ENCODE results near the gene MAGI3. TPM values are rescaled to one million over a fixed set of nuclear protein-coding genes. Genes with fewer than 3 reads are reported as not detected.
A peak's percentile ranks its signal among the peaks of the same experiment; 100 is the strongest.

Gene MAGI3
- total RNA-seq, 4 donors from 2014 or later, result 94.3 to 180 (median 134) TPM

DNA sequence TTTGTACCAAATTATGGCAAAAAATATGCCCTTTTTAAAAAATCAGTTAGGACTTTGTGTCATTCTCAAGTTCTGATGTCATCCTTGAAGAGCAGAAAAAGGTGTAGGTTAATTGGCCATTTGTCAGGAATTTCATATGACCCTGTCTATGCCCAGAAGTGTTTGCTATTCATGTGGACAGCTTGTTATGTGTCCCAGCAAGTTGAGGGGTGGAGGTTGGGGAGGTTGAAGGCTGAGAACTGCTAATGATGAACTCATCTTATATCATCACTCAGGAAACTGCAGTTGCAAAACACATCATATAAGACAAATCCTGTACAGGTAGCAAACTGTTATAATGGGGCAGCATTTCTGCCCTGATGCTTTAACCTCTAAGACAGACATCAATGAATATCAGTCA lies 262.5 kb downstream of the MAGI3 start:
- in situ Hi-C loops (cut with MboI; ENCODE audit: low pct_ligation_motif_present in 1 of 4, low pct_unique_long_range_greater_than_20kb in 1 of 4, low sequenced_read_pairs in 3 of 4), result no loop called here
- H3K36me3 ChIP-seq, result peaks cover 0 to 19% (median 0%) of the 10 kb centered on the region in 4 donors

DNA sequence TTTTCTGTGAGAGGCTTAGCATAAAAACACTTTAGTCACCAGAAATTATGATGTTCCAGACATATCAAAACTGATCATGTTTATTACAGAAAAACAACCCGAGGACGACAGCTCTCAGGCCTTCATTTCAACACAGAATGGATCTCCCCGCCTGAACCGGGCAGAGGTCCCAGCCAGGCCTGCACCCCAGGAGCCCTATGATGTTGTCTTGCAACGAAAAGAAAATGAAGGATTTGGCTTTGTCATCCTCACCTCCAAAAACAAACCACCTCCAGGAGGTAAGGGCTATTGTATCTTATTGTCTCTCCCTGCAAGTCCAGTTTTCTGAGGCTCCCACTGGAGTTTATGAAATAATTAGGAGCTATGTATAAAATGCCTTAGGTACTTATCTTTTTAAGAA lies 263.4 kb downstream of the MAGI3 start:
- intact Hi-C loops (cut with DNase I; ENCODE audit: low total_unique reads) (no loop called here), in situ Hi-C loops (cut with MboI; ENCODE audit: low pct_ligation_motif_present in 1 of 4, low pct_unique_long_range_greater_than_20kb in 1 of 4, low sequenced_read_pairs in 3 of 4) (no loop called here)
- H3K4me3 ChIP-seq, result no peak overlapping the region
- no peak overlapping the region for H3K27ac ChIP-seq
- H3K27me3 ChIP-seq, result no peaks in the 10 kb centered on the region
- no peak for TF ChIP-seq POLR2AphosphoS5 (IDR thresholded peaks at IDR 0.05)
- TF ChIP-seq, protein P1, sequence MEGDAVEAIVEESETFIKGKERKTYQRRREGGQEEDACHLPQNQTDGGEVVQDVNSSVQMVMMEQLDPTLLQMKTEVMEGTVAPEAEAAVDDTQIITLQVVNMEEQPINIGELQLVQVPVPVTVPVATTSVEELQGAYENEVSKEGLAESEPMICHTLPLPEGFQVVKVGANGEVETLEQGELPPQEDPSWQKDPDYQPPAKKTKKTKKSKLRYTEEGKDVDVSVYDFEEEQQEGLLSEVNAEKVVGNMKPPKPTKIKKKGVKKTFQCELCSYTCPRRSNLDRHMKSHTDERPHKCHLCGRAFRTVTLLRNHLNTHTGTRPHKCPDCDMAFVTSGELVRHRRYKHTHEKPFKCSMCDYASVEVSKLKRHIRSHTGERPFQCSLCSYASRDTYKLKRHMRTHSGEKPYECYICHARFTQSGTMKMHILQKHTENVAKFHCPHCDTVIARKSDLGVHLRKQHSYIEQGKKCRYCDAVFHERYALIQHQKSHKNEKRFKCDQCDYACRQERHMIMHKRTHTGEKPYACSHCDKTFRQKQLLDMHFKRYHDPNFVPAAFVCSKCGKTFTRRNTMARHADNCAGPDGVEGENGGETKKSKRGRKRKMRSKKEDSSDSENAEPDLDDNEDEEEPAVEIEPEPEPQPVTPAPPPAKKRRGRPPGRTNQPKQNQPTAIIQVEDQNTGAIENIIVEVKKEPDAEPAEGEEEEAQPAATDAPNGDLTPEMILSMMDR (IDR thresholded peaks at IDR 0.05), result no peak
- no peak for TF ChIP-seq EP300 (IDR thresholded peaks at IDR 0.05; ENCODE audit: low read depth)
- no peak for TF ChIP-seq POLR2A (IDR thresholded peaks at IDR 0.05)
- 90% methylated on average over 5 of the region's 5 CpGs; no CpG with 5 or more reads in 1 of the 2 donors for WGBS, 2 donors (ENCODE audit: low coverage in 1 of 2)
- H3K4me1 ChIP-seq, result peaks cover 0 to 6% (median 0%) of the 10 kb centered on the region in 4 donors
- H3K36me3 ChIP-seq, result peaks cover 0 to 9% (median 0%) of the 10 kb centered on the region in 4 donors
- H3K9me3 ChIP-seq, result no peaks in the 10 kb centered on the region
- DNase-seq, result no peak

More for the DNA sequence above, 262.5 kb downstream of the MAGI3 start:
- Histone ChIP-seq H3K27me3 (no peaks in the 10 kb centered on the region), H3K4me1 (peaks cover 0 to 6% (median 0%) of the 10 kb centered on the region in 4 donors), H3K27ac (no peak overlapping the region), H3K4me3 (no peak overlapping the region), H3K9me3 (no peaks in the 10 kb centered on the region)
- DNase-seq, result no peak
- TF ChIP-seq, protein P1 (IDR thresholded peaks at IDR 0.05), result no peak
- no peak for TF ChIP-seq POLR2A (IDR thresholded peaks at IDR 0.05)
- intact Hi-C loops (cut with DNase I; ENCODE audit: low total_unique reads), result no loop called here

GRCh38 chr1:113654883-113655282 lies 264.6 kb downstream of the MAGI3 start:
- WGBS, 2 donors (ENCODE audit: low coverage in 1 of 2), result 88 to 96% methylated on average over 2 of the region's 2 CpGs
- intact Hi-C loops (cut with DNase I; ENCODE audit: low total_unique reads), result no loop called here

DNA sequence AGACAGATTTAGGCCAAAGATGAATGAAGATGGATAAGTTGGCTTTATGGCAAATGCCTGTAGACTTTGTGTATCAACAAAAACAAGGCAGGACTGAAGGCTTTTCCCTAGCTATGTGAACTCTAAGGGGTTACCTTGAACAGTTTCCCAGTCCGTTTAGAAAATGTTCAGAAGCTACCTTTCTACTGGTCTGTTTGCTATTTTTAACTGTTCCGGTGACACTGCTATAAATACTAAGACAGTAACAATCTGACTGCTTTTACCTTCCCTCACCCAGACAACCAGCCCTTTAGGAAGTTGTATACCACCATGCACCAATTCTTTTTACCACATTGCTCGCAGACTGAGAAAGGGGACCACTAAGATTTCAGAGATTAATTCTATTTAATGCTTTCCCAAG lies 266.8 kb downstream of the MAGI3 start:
- Histone ChIP-seq H3K36me3 (peaks cover 0 to 8% (median 0%) of the 10 kb centered on the region in 4 donors), H3K27ac (peak overlapping the region in 2 of 4 donors; percentile 1 to 8), H3K4me3 (no peak overlapping the region), H3K27me3 (no peaks in the 10 kb centered on the region), H3K4me1 (peaks cover 0 to 11% (median 0%) of the 10 kb centered on the region in 4 donors), H3K9me3 (no peaks in the 10 kb centered on the region)
- DNase-seq, result no peak
- in situ Hi-C loops (cut with MboI; ENCODE audit: low pct_ligation_motif_present in 1 of 4, low pct_unique_long_range_greater_than_20kb in 1 of 4, low sequenced_read_pairs in 3 of 4) (no loop called here), intact Hi-C loops (cut with DNase I; ENCODE audit: low total_unique reads) (no loop called here)
- TF ChIP-seq, protein P1 (IDR thresholded peaks at IDR 0.05), result no peak
- TF ChIP-seq POLR2AphosphoS5 (IDR thresholded peaks at IDR 0.05) (no peak), POLR2A (IDR thresholded peaks at IDR 0.05) (no peak), EP300 (IDR thresholded peaks at IDR 0.05; ENCODE audit: low read depth) (no peak)
- 55 to 75% methylated on average over 3 of the region's 3 CpGs for WGBS, 2 donors (ENCODE audit: low coverage in 1 of 2)

More at GRCh38 chr1:113654883-113655282, 264.6 kb downstream of the MAGI3 start:
- no peak for DNase-seq
- H3K27ac ChIP-seq, result no peak overlapping the region
- TF ChIP-seq POLR2A (IDR thresholded peaks at IDR 0.05) (no peak), POLR2AphosphoS5 (IDR thresholded peaks at IDR 0.05) (no peak), EP300 (IDR thresholded peaks at IDR 0.05; ENCODE audit: low read depth) (no peak)
- in situ Hi-C loops (cut with MboI; ENCODE audit: low pct_ligation_motif_present in 1 of 4, low pct_unique_long_range_greater_than_20kb in 1 of 4, low sequenced_read_pairs in 3 of 4), result no loop called here
- H3K27me3 ChIP-seq, result no peaks in the 10 kb centered on the region
- no peak overlapping the region for H3K4me3 ChIP-seq
- H3K9me3 ChIP-seq, result no peaks in the 10 kb centered on the region
- H3K4me1 ChIP-seq, result peaks cover 0 to 6% (median 0%) of the 10 kb centered on the region in 4 donors
- H3K36me3 ChIP-seq, result peaks cover 0 to 8% (median 0%) of the 10 kb centered on the region in 4 donors

DNA sequence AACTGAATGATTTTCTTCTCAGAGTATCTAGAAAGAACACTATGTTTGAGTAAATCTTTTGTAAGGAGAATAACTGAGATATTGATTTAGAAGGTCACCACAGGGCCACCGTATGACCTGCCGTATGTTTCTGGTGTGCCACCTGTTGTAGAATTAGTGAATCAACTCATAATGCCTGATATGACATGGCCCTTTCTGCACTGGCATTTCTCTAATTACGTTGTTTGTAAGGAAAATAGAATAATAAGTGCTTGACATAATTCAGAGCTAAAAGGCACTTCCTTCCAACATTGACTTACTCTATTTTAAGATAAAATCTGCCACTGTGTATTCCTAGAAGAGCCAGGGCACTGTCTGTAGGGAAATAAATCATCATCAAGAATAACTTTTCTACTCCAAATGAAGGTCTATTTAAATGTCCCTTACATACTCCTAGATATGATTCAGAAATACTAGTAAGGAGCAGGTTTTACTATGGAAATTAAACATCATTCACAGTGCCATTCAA lies 267.3 kb downstream of the MAGI3 start:
- Histone ChIP-seq H3K27ac (peak overlapping the region in 2 of 4 donors; percentile 1 to 8), H3K4me1 (peaks cover 0 to 11% (median 0%) of the 10 kb centered on the region in 4 donors), H3K27me3 (no peaks in the 10 kb centered on the region), H3K4me3 (no peak overlapping the region), H3K9me3 (no peaks in the 10 kb centered on the region), H3K36me3 (peaks cover 0 to 8% (median 0%) of the 10 kb centered on the region in 4 donors)
- intact Hi-C loops (cut with DNase I; ENCODE audit: low total_unique reads), result no loop called here
- in situ Hi-C loops (cut with MboI; ENCODE audit: low pct_ligation_motif_present in 1 of 4, low pct_unique_long_range_greater_than_20kb in 1 of 4, low sequenced_read_pairs in 3 of 4), result no loop called here
- DNase-seq, result no peak
- WGBS, 2 donors (ENCODE audit: low coverage in 1 of 2), result 75 to 80% methylated on average over 3 of the region's 3 CpGs
- TF ChIP-seq POLR2AphosphoS5 (IDR thresholded peaks at IDR 0.05) (no peak), POLR2A (IDR thresholded peaks at IDR 0.05) (no peak), EP300 (IDR thresholded peaks at IDR 0.05; ENCODE audit: low read depth) (no peak)
- TF ChIP-seq, protein P1 (IDR thresholded peaks at IDR 0.05), result no peak
